Measurements from ENCODE around the gene KAT8.

The KAT8 gene

GRCh38 chr16:31118223-31119155, 1.0 kb downstream of the KAT8 start:
- CTCF ChIA-PET = interaction anchor here (0.6 to 1.8 kb wide), 3 partner anchors 24 to 754 kb away, joined by 3 to 5 read pairs (median 4); no protein-coding TSS in a partner anchor
- TF ChIP-seq ELF4 (IDR thresholded peaks at IDR 0.05) = no peak
- no peak for TF ChIP-seq FOXM1 (IDR thresholded peaks at IDR 0.05; ENCODE audit: borderline replicate concordance)
- no peak for TF ChIP-seq LEF1 (IDR thresholded peaks at IDR 0.05; ENCODE audit: borderline replicate concordance)
- TF ChIP-seq BHLHE40 (IDR thresholded peaks at IDR 0.05; ENCODE audit: borderline replicate concordance) = no peak
- TF ChIP-seq ARNT (IDR thresholded peaks at IDR 0.05) = no peak
- TF ChIP-seq L3MBTL2 (conservative IDR thresholded peaks at IDR 0.05) = no peak
- no peak for TF ChIP-seq NFRKB (IDR thresholded peaks at IDR 0.05)
- TF ChIP-seq FOXK2 (IDR thresholded peaks at IDR 0.05) = no peak
- TF ChIP-seq TARDBP (IDR thresholded peaks at IDR 0.05) = no peak
- no peak for TF ChIP-seq ZNF384 (IDR thresholded peaks at IDR 0.05)
- no peak for TF ChIP-seq SUZ12 (IDR thresholded peaks at IDR 0.05)
- TF ChIP-seq HDGF (IDR thresholded peaks at IDR 0.05; ENCODE audit: borderline replicate concordance) = no peak
- TF ChIP-seq SP1 (IDR thresholded peaks at IDR 0.05) = no peak
- no peak for TF ChIP-seq FOXA1 (IDR thresholded peaks at IDR 0.05)
- no peak for TF ChIP-seq PKNOX1 (IDR thresholded peaks at IDR 0.05)
- TF ChIP-seq CTBP1 (IDR thresholded peaks at IDR 0.05; ENCODE audit: borderline replicate concordance) = no peak
- POLR2A ChIA-PET = interaction anchor here (1.0 to 2.3 kb wide), 20 partner anchors 8 to 341 kb away, joined by 3 to 38 read pairs (median 10); partner anchors contain the start of genes ARMC5, BCKDK, FUS and PRSS8
- no peak for DNase-seq (ENCODE audit: extremely low spot score)

- TF ChIP-seq FOXA1 (IDR thresholded peaks at IDR 0.05) = no peak
- no peak for TF ChIP-seq L3MBTL2 (conservative IDR thresholded peaks at IDR 0.05)
- no peak for TF ChIP-seq ZNF384 (IDR thresholded peaks at IDR 0.05)
- no peak for TF ChIP-seq LEF1 (IDR thresholded peaks at IDR 0.05; ENCODE audit: borderline replicate concordance)
- TF ChIP-seq NFRKB (IDR thresholded peaks at IDR 0.05) = no peak
- no peak for TF ChIP-seq BHLHE40 (IDR thresholded peaks at IDR 0.05; ENCODE audit: borderline replicate concordance)
- no peak for TF ChIP-seq ARNT (IDR thresholded peaks at IDR 0.05)
- no peak for TF ChIP-seq SP1 (IDR thresholded peaks at IDR 0.05)
- TF ChIP-seq FOXK2 (IDR thresholded peaks at IDR 0.05) = no peak
- no peak for TF ChIP-seq SUZ12 (IDR thresholded peaks at IDR 0.05)
- CTCF ChIA-PET = no interaction called here
- DNase-seq (ENCODE audit: extremely low spot score) = no peak
- POLR2A ChIA-PET = interaction anchor here (0.9 kb wide), 1 partner anchor 22 kb away, joined by 4 read pairs; no protein-coding TSS in a partner anchor
These were observed 2.7 kb downstream of the KAT8 start for GRCh38 chr16:31120129-31120528.

GRCh38 chr16:31125844-31126243, 8.4 kb downstream of the KAT8 start:
- ChIA-PET POLR2A (interaction anchor here (1.5 to 2.6 kb wide), 2 partner anchors 8 to 16 kb away, joined by 4 to 20 read pairs; partner anchors contain the start of gene KAT8), CTCF (no interaction called here)
- TF ChIP-seq FOXA1 (IDR thresholded peaks at IDR 0.05) (no peak), FOXK2 (IDR thresholded peaks at IDR 0.05) (no peak)

GRCh38 chr16:31127182-31127581, 9.7 kb downstream of the KAT8 start:
- no peak for DNase-seq (ENCODE audit: extremely low spot score)
- CTCF ChIA-PET = no interaction called here
- POLR2A ChIA-PET = interaction anchor here (0.6 to 2.6 kb wide), 2 partner anchors 10 to 53 kb away, joined by 3 to 20 read pairs; partner anchors contain the start of genes FUS and KAT8
- TF ChIP-seq ZNF384 (IDR thresholded peaks at IDR 0.05) (no peak), ELF4 (IDR thresholded peaks at IDR 0.05) (no peak), NFRKB (IDR thresholded peaks at IDR 0.05) (no peak), FOXK2 (IDR thresholded peaks at IDR 0.05) (no peak)

More at GRCh38 chr16:31125844-31126243, 8.4 kb downstream of the KAT8 start:
- no peak for DNase-seq (ENCODE audit: extremely low spot score)

GRCh38 chr16:31128711-31129567, 11.5 kb downstream of the KAT8 start:
- no peak for DNase-seq (ENCODE audit: extremely low spot score)

More at GRCh38 chr16:31128711-31129567, 11.5 kb downstream of the KAT8 start:
- ChIA-PET POLR2A (interaction anchor here (1.8 kb wide), 1 partner anchor 12 kb away, joined by 15 read pairs; the partner anchor contains the start of gene KAT8), CTCF (interaction anchor here (0.7 kb wide), 1 partner anchor 676 kb away, joined by 3 read pairs; no protein-coding TSS in a partner anchor)
- TF ChIP-seq PKNOX1 (IDR thresholded peaks at IDR 0.05) = no peak
- no peak for TF ChIP-seq FOXM1 (IDR thresholded peaks at IDR 0.05; ENCODE audit: borderline replicate concordance)
- TF ChIP-seq L3MBTL2 (conservative IDR thresholded peaks at IDR 0.05) = no peak
- TF ChIP-seq NFRKB (IDR thresholded peaks at IDR 0.05) = no peak
- no peak for TF ChIP-seq FOXK2 (IDR thresholded peaks at IDR 0.05)
- no peak for TF ChIP-seq BHLHE40 (IDR thresholded peaks at IDR 0.05; ENCODE audit: borderline replicate concordance)
- no peak for TF ChIP-seq HDGF (IDR thresholded peaks at IDR 0.05; ENCODE audit: borderline replicate concordance)
- no peak for TF ChIP-seq TARDBP (IDR thresholded peaks at IDR 0.05)
- TF ChIP-seq ZNF384 (IDR thresholded peaks at IDR 0.05) = no peak
- TF ChIP-seq SUZ12 (IDR thresholded peaks at IDR 0.05) = no peak
- no peak for TF ChIP-seq FOXA1 (IDR thresholded peaks at IDR 0.05)
- TF ChIP-seq LEF1 (IDR thresholded peaks at IDR 0.05; ENCODE audit: borderline replicate concordance) = no peak
- TF ChIP-seq SP1 (IDR thresholded peaks at IDR 0.05) = no peak
- TF ChIP-seq ARNT (IDR thresholded peaks at IDR 0.05) = no peak
- TF ChIP-seq CTBP1 (IDR thresholded peaks at IDR 0.05; ENCODE audit: borderline replicate concordance) = no peak
- no peak for TF ChIP-seq ELF4 (IDR thresholded peaks at IDR 0.05)

Measured in HEK293T (cell line).